DMS114 treated with DMSO at 0.1 percent for 48 hours (cell line): Measurements from ENCODE around the gene GDPD5.

Experiments used
- DNase-seq: peaks from one replicate; lab custom pipeline; 2025; ENCODE audit not compliant: unreplicated experiment; lab: John Stamatoyannopoulos, UW

Gene GDPD5

GRCh38 chr11:75495749-75496304 lies 29.9 kb downstream of the GDPD5 start:
- no peak for DNase-seq

- no peak for DNase-seq
These were observed 32.1 kb downstream of the GDPD5 start for GRCh38 chr11:75493626-75494025.

GRCh38 chr11:75492181-75492820 lies 33.4 kb downstream of the GDPD5 start:
- no peak for DNase-seq

GRCh38 chr11:75491465-75491864 lies 34.3 kb downstream of the GDPD5 start:
- no peak for DNase-seq

GRCh38 chr11:75490221-75491181 lies 35.2 kb downstream of the GDPD5 start:
- no peak for DNase-seq

- no peak for DNase-seq
These were observed 38.4 kb downstream of the GDPD5 start for GRCh38 chr11:75487365-75487764.

GRCh38 chr11:75485742-75486141 lies 40.0 kb downstream of the GDPD5 start:
- DNase-seq: no peak

- DNase-seq: no peak
These were observed 42.7 kb downstream of the GDPD5 start for GRCh38 chr11:75482931-75483469.

- no peak for DNase-seq
These were observed 43.7 kb downstream of the GDPD5 start for GRCh38 chr11:75481922-75482606.

GRCh38 chr11:75481223-75481921 lies 44.4 kb downstream of the GDPD5 start:
- no peak for DNase-seq

GRCh38 chr11:75480185-75481175 lies 45.3 kb downstream of the GDPD5 start:
- DNase-seq: no peak

- no peak for DNase-seq
These were observed 46.1 kb downstream of the GDPD5 start for GRCh38 chr11:75479597-75480145.

- DNase-seq: no peak
These were observed 46.8 kb downstream of the GDPD5 start for GRCh38 chr11:75478783-75479596.

GRCh38 chr11:75477614-75477935 lies 48.2 kb downstream of the GDPD5 start:
- DNase-seq: no peak

GRCh38 chr11:75476739-75477613 lies 48.8 kb downstream of the GDPD5 start:
- DNase-seq: no peak

GRCh38 chr11:75475767-75476650 lies 49.7 kb downstream of the GDPD5 start:
- DNase-seq: no peak
